ENCODE results near the gene C20orf144. TPM values are rescaled to one million over a fixed set of nuclear protein-coding genes. Genes with fewer than 3 reads are reported as not detected.

Gene C20orf144
- total RNA-seq, 2 experiments from 2014 or later: 0.30 to 0.53 TPM

- CTCF ChIA-PET: interaction anchor here (0.8 kb wide), 1 partner anchor 203 kb away, joined by 3 read pairs; no protein-coding TSS in a partner anchor
- DNase-seq (no peak), ATAC-seq (no peak)
- Mint-ChIP-seq H3K9me3 (ENCODE audit: low read depth) (no peaks in the 10 kb centered on the region), H3K4me1 (peaks cover 25% of the 10 kb centered on the region), H3K4me3 (no peak overlapping the region), H3K36me3 (no peaks in the 10 kb centered on the region), H3K27ac (no peak overlapping the region), H3K27me3 (no peaks in the 10 kb centered on the region)
These were observed 1.5 kb upstream of the C20orf144 start for GRCh38 chr20:33660685-33661058.

- H3K27ac Mint-ChIP-seq: peak overlapping the region; percentile 84
- ATAC-seq: peak; percentile 70
- CTCF ChIA-PET: interaction anchor here (0.9 to 7.5 kb wide), 9 partner anchors 8 to 261 kb away, joined by 3 to 67 read pairs (median 6); partner anchors contain the start of genes CBFA2T2 and ZNF341
- no peaks in the 10 kb centered on the region for H3K36me3 Mint-ChIP-seq
- no peaks in the 10 kb centered on the region for H3K9me3 Mint-ChIP-seq (ENCODE audit: low read depth)
- peak overlapping the region; percentile 76 for H3K4me3 Mint-ChIP-seq
- H3K4me1 Mint-ChIP-seq: peaks cover 38% of the 10 kb centered on the region
- DNase-seq: peak; percentile 90
- H3K27me3 Mint-ChIP-seq: no peaks in the 10 kb centered on the region
These were observed 1.3 kb downstream of the C20orf144 start for GRCh38 chr20:33663161-33664084.

GRCh38 chr20:33664085-33664761 lies 2.1 kb downstream of the C20orf144 start:
- peak overlapping the region; percentile 76 for H3K4me3 Mint-ChIP-seq
- ATAC-seq (no peak), DNase-seq (no peak)
- H3K36me3 Mint-ChIP-seq: no peaks in the 10 kb centered on the region
- H3K27ac Mint-ChIP-seq: peak overlapping the region; percentile 84
- H3K27me3 Mint-ChIP-seq: no peaks in the 10 kb centered on the region
- CTCF ChIA-PET: interaction anchor here (0.7 to 7.5 kb wide), 9 partner anchors 9 to 220 kb away, joined by 3 to 67 read pairs (median 7); partner anchors contain the start of genes CBFA2T2, SNTA1 and ZNF341
- no peaks in the 10 kb centered on the region for H3K9me3 Mint-ChIP-seq (ENCODE audit: low read depth)
- H3K4me1 Mint-ChIP-seq: peaks cover 44% of the 10 kb centered on the region

GRCh38 chr20:33664762-33665144 lies 2.6 kb downstream of the C20orf144 start:
- peaks cover 44% of the 10 kb centered on the region for H3K4me1 Mint-ChIP-seq
- DNase-seq: no peak
- no peaks in the 10 kb centered on the region for H3K9me3 Mint-ChIP-seq (ENCODE audit: low read depth)
- H3K27ac Mint-ChIP-seq: peak overlapping the region; percentile 84
- peak overlapping the region; percentile 76 for H3K4me3 Mint-ChIP-seq
- no peaks in the 10 kb centered on the region for H3K27me3 Mint-ChIP-seq
- no peaks in the 10 kb centered on the region for H3K36me3 Mint-ChIP-seq
- no peak for ATAC-seq
- CTCF ChIA-PET: interaction anchor here (0.7 to 7.5 kb wide), 8 partner anchors 10 to 220 kb away, joined by 3 to 67 read pairs (median 6); partner anchors contain the start of genes CBFA2T2, SNTA1 and ZNF341

GRCh38 chr20:33666293-33667244 lies 4.4 kb downstream of the C20orf144 start, which contains the start of gene ACTL10:
Gene ACTL10, plus strand, starts transcription at chr20:33666943. Its CDS starts 555 bp downstream, at chr20:33667498.
- peak within 1 kb of the TSS; percentile 92 for H3K27ac Mint-ChIP-seq
- peaks cover 45% of the 10 kb centered on the region for H3K4me1 Mint-ChIP-seq
- CTCF ChIA-PET: interaction anchor here (0.6 to 7.5 kb wide), 22 partner anchors 9 to 1245 kb away, joined by 3 to 106 read pairs (median 10); partner anchors contain the start of genes CBFA2T2, E2F1, PXMP4 and SNTA1
- H3K4me3 Mint-ChIP-seq: peak within 1 kb of the TSS; percentile 89
- no peaks in the 10 kb centered on the region for H3K9me3 Mint-ChIP-seq (ENCODE audit: low read depth)
- peak; percentile 68 for ATAC-seq
- H3K36me3 Mint-ChIP-seq: peaks cover 2% of the 10 kb centered on the region
- peak; percentile 94 for DNase-seq
- no peaks in the 10 kb centered on the region for H3K27me3 Mint-ChIP-seq

GRCh38 chr20:33667245-33667675 lies 5.1 kb downstream of the C20orf144 start:
- Mint-ChIP-seq H3K9me3 (ENCODE audit: low read depth) (no peaks in the 10 kb centered on the region), H3K27ac (peak overlapping the region; percentile 84)

GRCh38 chr20:33667676-33668465 lies 5.7 kb downstream of the C20orf144 start:
- peak; percentile 87 for DNase-seq
- peaks cover 2% of the 10 kb centered on the region for H3K36me3 Mint-ChIP-seq
- CTCF ChIA-PET: interaction anchor here (0.6 to 7.5 kb wide), 39 partner anchors 8 to 1043 kb away, joined by 3 to 106 read pairs (median 4); partner anchors contain the start of genes CBFA2T2, CDK5RAP1, E2F1 and PXMP4
- peak overlapping the region; percentile 89 for H3K4me3 Mint-ChIP-seq
- peaks cover 51% of the 10 kb centered on the region for H3K4me1 Mint-ChIP-seq
- peak; percentile 60 for ATAC-seq
- H3K27ac Mint-ChIP-seq: peak overlapping the region; percentile 84
- no peaks in the 10 kb centered on the region for H3K27me3 Mint-ChIP-seq
- no peaks in the 10 kb centered on the region for H3K9me3 Mint-ChIP-seq (ENCODE audit: low read depth)

More at GRCh38 chr20:33667245-33667675, 5.1 kb downstream of the C20orf144 start:
- H3K4me3 Mint-ChIP-seq: peak overlapping the region; percentile 89
- H3K36me3 Mint-ChIP-seq: peaks cover 2% of the 10 kb centered on the region
- CTCF ChIA-PET: interaction anchor here (0.9 to 7.5 kb wide), 29 partner anchors 8 to 421 kb away, joined by 3 to 106 read pairs (median 6); partner anchors contain the start of genes CBFA2T2, CDK5RAP1, E2F1 and PXMP4
- H3K27me3 Mint-ChIP-seq: no peaks in the 10 kb centered on the region
- DNase-seq (peak; percentile 71), ATAC-seq (peak; percentile 16)
- peaks cover 50% of the 10 kb centered on the region for H3K4me1 Mint-ChIP-seq

GRCh38 chr20:33668466-33669155 lies 6.5 kb downstream of the C20orf144 start:
- no peak for ATAC-seq
- Mint-ChIP-seq H3K27me3 (no peaks in the 10 kb centered on the region), H3K36me3 (peaks cover 2% of the 10 kb centered on the region), H3K27ac (peak overlapping the region; percentile 68), H3K4me3 (peak overlapping the region; percentile 89), H3K4me1 (peaks cover 55% of the 10 kb centered on the region), H3K9me3 (ENCODE audit: low read depth) (no peaks in the 10 kb centered on the region)
- CTCF ChIA-PET: interaction anchor here (0.6 to 7.5 kb wide), 36 partner anchors 13 to 1042 kb away, joined by 3 to 106 read pairs (median 4); partner anchors contain the start of genes CBFA2T2, CDK5RAP1, E2F1 and PXMP4
- DNase-seq: no peak

GRCh38 chr20:33669224-33669623 lies 7.1 kb downstream of the C20orf144 start:
- Mint-ChIP-seq H3K9me3 (ENCODE audit: low read depth) (no peaks in the 10 kb centered on the region), H3K27ac (no peak overlapping the region), H3K4me1 (peaks cover 55% of the 10 kb centered on the region), H3K36me3 (peaks cover 2% of the 10 kb centered on the region), H3K4me3 (no peak overlapping the region), H3K27me3 (no peaks in the 10 kb centered on the region)
- ATAC-seq (no peak), DNase-seq (no peak)
- CTCF ChIA-PET: interaction anchor here (1.0 to 7.5 kb wide), 9 partner anchors 12 to 223 kb away, joined by 3 to 106 read pairs (median 20); partner anchors contain the start of gene E2F1

GRCh38 chr20:33669873-33670640 lies 7.9 kb downstream of the C20orf144 start:
- H3K27ac Mint-ChIP-seq: peak overlapping the region; percentile 6

More at GRCh38 chr20:33669873-33670640, 7.9 kb downstream of the C20orf144 start:
- no peak for ATAC-seq
- Mint-ChIP-seq H3K36me3 (peaks cover 2% of the 10 kb centered on the region), H3K9me3 (ENCODE audit: low read depth) (no peaks in the 10 kb centered on the region), H3K4me3 (no peak overlapping the region), H3K4me1 (peaks cover 50% of the 10 kb centered on the region), H3K27me3 (no peaks in the 10 kb centered on the region)
- CTCF ChIA-PET: interaction anchor here (4.6 kb wide), 1 partner anchor 11 kb away, joined by 106 read pairs; no protein-coding TSS in a partner anchor
- DNase-seq: no peak
